Natural killer cell (primary cell): ENCODE results near the gene TNFSF15. TPM values are rescaled to one million over a fixed set of nuclear protein-coding genes. Genes with fewer than 3 reads are reported as not detected.

ENCODE experiments used
- ATAC-seq, 3 donors: fragments of 150-1000 bp in 2 of 3; fragments of 200-7000 bp in 1 of 3; cut with Tn5 transposase; 1 replicate in 1 of 3; 2 replicates in 2 of 3; pipeline ENCODE4 v1.10.0; 2021; ENCODE audit warnings: mild to moderate bottlenecking in 2 of 3, moderate library complexity in 2 of 3
- DNase-seq, 2 donors: peaks; one replicate each; pipeline versions ENCODE4 v3.0.0 to v3.0.0-alpha.2; 2013 to 2021; ENCODE audit warnings: mixed read lengths in 1 of 2
- H3K27ac ChIP-seq: one replicate; pipeline ENCODE4 v1.5.1; 2013; ENCODE audit warnings: mild to moderate bottlenecking, low read length
- H3K27me3 ChIP-seq: one replicate; pipeline ENCODE4 v1.6.1; 2013; ENCODE audit warnings: low read length; ENCODE audit not compliant: control insufficient read depth, insufficient read depth
- H3K36me3 ChIP-seq: one replicate; pipeline ENCODE4 v1.6.1; 2013; ENCODE audit warnings: low read length; ENCODE audit not compliant: control insufficient read depth, insufficient read depth
- H3K4me1 ChIP-seq: one replicate; pipeline ENCODE4 v1.6.1; 2013; ENCODE audit warnings: low read length; ENCODE audit not compliant: control insufficient read depth, insufficient read depth
- H3K4me3 ChIP-seq: one replicate; pipeline ENCODE4 v1.5.1; 2013; ENCODE audit warnings: low read length
- H3K9me3 ChIP-seq: one replicate; pipeline ENCODE4 v1.6.1; 2013; ENCODE audit warnings: low read length; ENCODE audit not compliant: control insufficient read depth, insufficient read depth
- H3K27ac Mint-ChIP-seq, 2 donors: one replicate each; pipeline ENCODE4 v1.8.0; 2022; ENCODE audit warnings: mild to moderate bottlenecking in 2 of 2, mixed read lengths in 2 of 2, moderate library complexity in 1 of 2
- H3K27me3 Mint-ChIP-seq, 2 donors: one replicate each; pipeline ENCODE4 v1.8.0; 2022; ENCODE audit warnings: low read depth in 2 of 2, mixed read lengths in 2 of 2
- H3K36me3 Mint-ChIP-seq: one replicate; pipeline ENCODE4 v1.8.0; 2022; ENCODE audit warnings: mixed read lengths
- H3K4me1 Mint-ChIP-seq, 2 donors: one replicate each; pipeline ENCODE4 v1.8.0; 2022; ENCODE audit warnings: mixed read lengths in 2 of 2
- H3K4me3 Mint-ChIP-seq: one replicate; pipeline ENCODE4 v1.8.0; 2022; ENCODE audit warnings: mild to moderate bottlenecking, moderate library complexity, mixed read lengths
- H3K9me3 Mint-ChIP-seq, 2 donors: one replicate each; pipeline ENCODE4 v1.8.0; 2022; ENCODE audit warnings: mixed read lengths in 2 of 2
- CTCF ChIP-seq: fragments of 200-600 bp; IDR thresholded peaks from one replicate; pipeline ENCODE4 v1.8.0; 2022; ENCODE audit warnings: antibody characterized with exemption
- WGBS: methylation state at CpG from one replicate; pipeline ENCODE4 v1.1.7; 2013; ENCODE audit warnings: missing lambda C conversion rate; ENCODE audit not compliant: insufficient coverage; 5-methylcytosine and 5-hydroxymethylcytosine counted together
- intact Hi-C: fragments of 100-400 bp; cut with micrococcal nuclease; formaldehyde crosslinking; loops from one replicate; pipeline ENCODE4 v1.14.2; 2022
- total RNA-seq, 4 donors: library from RNA; stranded (reverse); fragments of 120-200 nt in 1 of 4; gene quantifications; one replicate each; pipeline versions ENCODE4 v1.2.3 to v1.2.4, GENCODE V29; 2013 to 2022

Gene TNFSF15
- total RNA-seq, 3 donors from 2014 or later (not counting 1 experiment from before 2014, with no cell fraction given) = not detected

GRCh38 chr9:114850871-114851270 lies 45.0 kb upstream of the TNFSF15 start:
- Histone ChIP-seq H3K36me3 (no peaks in the 10 kb centered on the region), H3K4me3 (no peak overlapping the region), H3K27me3 (no peaks in the 10 kb centered on the region), H3K4me1 (no peaks in the 10 kb centered on the region), H3K9me3 (no peaks in the 10 kb centered on the region), H3K27ac (no peak overlapping the region)
- Mint-ChIP-seq H3K36me3 (no peaks in the 10 kb centered on the region), H3K27me3 (peaks cover 3 to 7% of the 10 kb centered on the region in 2 donors), H3K4me1 (peaks cover 0 to 8% of the 10 kb centered on the region in 2 donors), H3K4me3 (no peak overlapping the region), H3K9me3 (no peaks in the 10 kb centered on the region), H3K27ac (no peak overlapping the region)
- no peak for TF ChIP-seq CTCF
- 80% methylated on average over 2 of the region's 2 CpGs for WGBS
- intact Hi-C loops = no loop called here
- DNase-seq = no peak
- no peak for ATAC-seq

GRCh38 chr9:114849450-114849849 lies 43.6 kb upstream of the TNFSF15 start:
- no peak overlapping the region for H3K27ac Mint-ChIP-seq
- WGBS = 100% methylated on average over 1 of the region's 2 CpGs
- Histone ChIP-seq H3K4me3 (no peak overlapping the region), H3K4me1 (no peaks in the 10 kb centered on the region), H3K27me3 (no peaks in the 10 kb centered on the region), H3K9me3 (no peaks in the 10 kb centered on the region), H3K36me3 (no peaks in the 10 kb centered on the region), H3K27ac (no peak overlapping the region)
- peaks cover 0 to 8% of the 10 kb centered on the region in 2 donors for H3K4me1 Mint-ChIP-seq
- no peaks in the 10 kb centered on the region for H3K36me3 Mint-ChIP-seq
- H3K27me3 Mint-ChIP-seq = peaks cover 3 to 7% of the 10 kb centered on the region in 2 donors
- no peaks in the 10 kb centered on the region for H3K9me3 Mint-ChIP-seq
- DNase-seq (no peak), ATAC-seq (no peak)
- no peak for TF ChIP-seq CTCF
- no peak overlapping the region for H3K4me3 Mint-ChIP-seq
- intact Hi-C loops = no loop called here

- no peaks in the 10 kb centered on the region for H3K36me3 Mint-ChIP-seq
- TF ChIP-seq CTCF = no peak
- 90% methylated on average over 4 of the region's 4 CpGs for WGBS
Observed at GRCh38 chr9:114847492-114848417, 41.9 kb upstream of the TNFSF15 start.

More at GRCh38 chr9:114847492-114848417, 41.9 kb upstream of the TNFSF15 start:
- no peak overlapping the region for H3K27ac Mint-ChIP-seq
- Histone ChIP-seq H3K27ac (no peak overlapping the region), H3K4me3 (no peak overlapping the region), H3K27me3 (no peaks in the 10 kb centered on the region), H3K36me3 (no peaks in the 10 kb centered on the region), H3K9me3 (no peaks in the 10 kb centered on the region), H3K4me1 (no peaks in the 10 kb centered on the region)
- H3K4me3 Mint-ChIP-seq = no peak overlapping the region
- peaks cover 0 to 8% of the 10 kb centered on the region in 2 donors for H3K4me1 Mint-ChIP-seq
- no peak for DNase-seq
- ATAC-seq = no peak
- intact Hi-C loops = no loop called here
- no peaks in the 10 kb centered on the region for H3K27me3 Mint-ChIP-seq
- H3K9me3 Mint-ChIP-seq = no peaks in the 10 kb centered on the region
